GF-D8 (cell line): Measurements from ENCODE around the gene AGBL1.

Experiments used
- DNase-seq: peaks from one replicate; lab custom pipeline; 2025; lab: John Stamatoyannopoulos, UW

AGBL1 gene

DNA sequence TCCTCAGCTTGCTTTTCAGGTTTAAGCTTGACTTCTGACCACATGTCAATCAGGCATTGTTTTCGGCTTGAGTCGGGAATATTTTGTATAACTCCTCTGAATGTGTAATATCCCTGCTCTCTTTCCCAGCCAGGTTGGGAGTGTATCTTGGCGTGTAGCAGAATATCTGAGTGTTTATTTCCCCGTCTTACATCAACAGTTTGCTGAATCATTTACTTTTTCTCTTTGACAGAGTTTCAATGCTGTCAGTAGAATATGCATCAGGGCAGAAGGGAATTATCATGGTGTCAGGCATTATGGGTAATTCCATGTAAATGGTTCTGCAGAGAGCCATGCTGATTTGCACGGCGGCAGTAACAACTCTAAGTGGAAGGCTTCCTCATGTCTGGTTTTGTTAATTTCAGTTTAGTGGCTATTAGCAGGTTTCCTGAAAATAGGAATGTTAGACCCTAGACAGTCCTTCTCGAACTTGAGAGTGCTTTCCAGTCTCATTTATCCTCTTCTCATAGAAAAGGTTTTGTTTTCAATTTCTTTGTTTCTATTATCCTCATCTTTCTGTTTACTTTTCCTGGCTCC lies 566.3 kb downstream of the AGBL1 start:
- DNase-seq: no peak

DNA sequence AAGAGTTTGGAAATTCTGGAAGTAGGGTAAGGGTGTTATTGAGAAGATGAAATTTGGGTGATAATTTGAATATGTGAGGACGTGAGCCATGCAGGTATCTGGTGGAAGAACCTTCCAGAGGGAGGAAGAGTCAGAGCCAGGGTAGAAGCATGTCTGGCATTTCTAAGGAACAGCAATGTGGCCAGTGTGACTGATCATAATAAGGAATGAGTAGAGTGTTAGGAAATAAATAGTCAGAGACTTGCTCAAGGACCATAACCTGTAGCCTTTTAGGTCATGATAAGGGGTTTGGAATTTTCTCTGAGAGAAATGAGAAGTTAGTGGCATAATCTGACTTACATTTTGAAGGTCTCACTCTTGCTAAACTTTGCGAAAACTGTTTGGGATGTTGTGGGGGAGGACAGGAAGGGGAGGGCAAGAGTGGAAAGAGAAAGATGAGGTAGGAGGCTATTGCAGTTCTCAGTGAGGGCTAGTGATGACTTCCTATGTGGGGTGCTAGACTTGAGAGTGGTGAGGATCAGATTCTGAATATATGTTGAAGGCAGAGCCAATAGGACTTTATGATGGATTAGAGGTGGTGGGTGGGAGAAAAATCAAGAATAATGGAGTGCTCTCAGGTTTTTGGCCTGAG lies 568.3 kb downstream of the AGBL1 start:
- no peak for DNase-seq

DNA sequence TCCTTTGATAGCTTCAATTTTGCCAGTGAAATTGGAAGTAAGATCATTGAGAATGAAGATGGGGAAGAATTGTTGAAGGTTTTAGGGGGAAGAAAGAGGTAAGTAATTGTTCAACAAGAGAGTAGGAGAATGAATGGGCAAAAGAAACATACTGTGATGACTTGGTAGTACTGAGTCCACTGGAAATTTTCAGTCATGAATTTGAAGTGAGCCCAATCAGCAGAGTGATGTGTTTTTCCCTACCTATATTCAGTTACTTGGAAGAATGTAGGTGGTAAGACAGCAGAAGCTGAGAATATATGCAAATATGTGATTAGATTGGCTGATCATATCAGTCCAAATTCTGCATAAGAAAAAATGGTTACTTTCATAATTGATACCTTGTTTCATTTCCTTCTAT lies 569.6 kb downstream of the AGBL1 start:
- DNase-seq: no peak

DNA sequence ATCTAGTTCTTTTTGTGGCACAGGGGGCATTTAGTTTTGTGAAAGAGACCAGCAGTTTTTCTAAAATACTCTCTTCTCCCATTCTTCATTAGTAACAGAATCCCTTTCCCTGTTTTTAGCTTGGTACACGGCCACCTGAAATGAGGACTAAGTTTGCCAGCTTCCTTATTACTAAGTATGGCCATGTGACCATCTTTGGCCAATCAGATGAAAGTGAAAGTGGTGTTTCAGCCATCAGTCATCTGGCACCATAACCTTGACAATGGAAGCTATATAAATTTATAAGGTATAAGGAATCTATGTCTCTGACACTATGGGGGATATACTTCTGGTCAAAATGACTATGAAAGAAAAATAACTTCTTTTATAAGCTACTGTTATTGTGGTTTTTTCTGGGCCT lies 570.4 kb downstream of the AGBL1 start:
- DNase-seq: no peak

DNA sequence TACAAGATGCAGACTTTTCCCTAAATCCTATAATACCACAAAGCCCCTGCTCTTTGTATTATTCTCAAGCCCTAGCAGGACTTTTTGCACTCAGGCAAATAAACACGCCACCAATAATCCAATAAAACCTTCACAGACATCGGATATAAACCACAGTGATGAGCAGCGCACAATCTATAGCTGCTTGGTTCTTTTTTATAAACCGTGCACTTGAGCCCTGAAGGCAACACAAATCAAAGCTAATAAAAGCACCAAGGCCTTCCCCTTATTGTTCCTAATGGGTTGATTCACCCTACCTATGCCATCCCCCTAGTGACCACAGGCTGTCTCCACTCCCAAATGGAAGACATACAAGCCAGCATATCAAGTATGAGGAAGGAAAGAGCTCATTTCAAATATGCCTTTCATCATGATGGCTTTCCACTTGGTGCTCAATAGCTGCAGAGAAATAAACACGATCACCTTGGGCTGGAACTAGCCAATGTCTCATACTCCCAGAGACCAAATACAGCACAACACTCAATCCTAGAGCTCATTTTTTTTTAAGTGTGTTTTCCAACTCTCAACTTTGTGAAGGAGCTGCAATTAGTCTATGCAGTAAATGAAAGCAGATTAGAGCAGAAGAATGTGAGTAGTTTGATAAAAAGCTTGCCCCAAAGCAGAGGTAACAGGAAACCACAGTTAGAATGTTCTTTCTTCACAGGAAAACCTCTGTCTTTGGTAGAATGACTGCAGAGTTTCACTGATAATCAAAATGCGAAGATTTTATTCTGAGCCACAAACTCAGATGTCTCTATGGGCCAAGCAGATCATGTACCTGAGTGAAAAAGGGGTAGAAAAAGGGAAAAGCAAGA lies 573.9 kb downstream of the AGBL1 start:
- DNase-seq: no peak

DNA sequence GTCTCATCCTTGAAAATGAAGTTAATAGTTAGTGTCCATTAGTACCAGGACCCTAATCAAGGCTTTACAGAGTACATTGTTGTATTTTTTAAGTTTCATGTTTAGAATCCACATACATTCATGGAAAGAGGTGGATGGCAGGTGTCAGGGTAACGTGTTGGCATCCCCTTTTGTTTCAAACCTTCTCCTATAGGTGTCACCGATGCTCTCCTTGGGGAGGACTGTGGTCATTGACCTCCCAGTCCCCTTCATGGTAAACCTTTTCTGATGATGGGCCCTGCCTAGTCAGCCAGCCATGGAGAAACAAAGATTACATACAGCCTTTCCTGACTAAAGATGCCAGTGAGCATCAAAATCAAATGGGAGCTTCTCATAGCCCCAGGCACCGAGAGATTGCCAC lies 574.8 kb downstream of the AGBL1 start:
- no peak for DNase-seq

DNA sequence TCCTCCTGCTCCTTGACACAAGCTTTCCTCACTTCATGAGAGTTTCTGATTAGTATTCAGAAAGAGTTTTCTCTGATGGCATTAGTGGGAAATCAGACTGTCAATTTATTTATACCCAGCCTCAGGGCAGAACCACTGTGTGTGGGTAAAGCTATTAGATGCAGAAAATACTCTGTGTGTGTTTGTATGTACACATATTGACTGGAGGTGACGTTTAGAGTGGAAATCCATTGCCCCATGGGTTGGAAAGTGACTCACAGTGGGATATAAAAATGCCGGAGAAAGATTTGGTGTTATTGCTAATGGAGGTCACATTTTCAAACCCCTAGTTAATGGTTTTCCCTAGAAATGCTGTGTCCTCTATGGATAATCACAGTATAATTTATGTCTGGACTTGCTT lies 577.6 kb downstream of the AGBL1 start:
- DNase-seq: no peak

DNA sequence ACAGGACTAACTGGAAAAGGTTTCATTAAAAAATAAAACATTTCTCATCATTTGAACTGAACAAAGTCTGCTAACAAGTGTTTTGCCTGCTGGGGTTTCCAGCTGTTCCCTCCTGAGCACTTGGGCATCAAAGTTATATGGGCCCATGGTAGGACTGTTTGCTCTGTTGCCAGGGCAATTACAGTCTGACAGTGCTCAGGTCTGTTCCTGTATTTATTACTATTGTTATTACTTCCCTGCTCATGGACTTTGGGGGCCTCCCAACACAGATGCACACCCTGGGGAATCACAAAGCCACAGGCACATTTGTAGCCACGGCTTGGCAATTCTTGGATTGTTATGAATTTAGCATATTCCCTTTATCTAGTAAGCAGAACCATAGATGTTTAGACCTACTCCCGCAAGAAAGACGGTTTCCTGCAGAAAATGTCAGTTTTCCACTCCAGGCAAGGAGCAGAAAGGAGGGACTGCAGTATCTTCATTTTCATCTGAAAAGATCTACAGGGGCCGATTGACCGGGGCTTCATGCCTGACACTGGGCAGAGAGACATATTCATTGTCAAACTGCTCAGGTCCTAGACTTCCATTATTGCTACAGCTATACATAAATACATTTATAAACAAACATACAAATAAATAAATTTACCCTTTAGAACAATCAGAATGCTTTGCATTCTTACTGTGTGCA lies 580.2 kb downstream of the AGBL1 start:
- DNase-seq: no peak

DNA sequence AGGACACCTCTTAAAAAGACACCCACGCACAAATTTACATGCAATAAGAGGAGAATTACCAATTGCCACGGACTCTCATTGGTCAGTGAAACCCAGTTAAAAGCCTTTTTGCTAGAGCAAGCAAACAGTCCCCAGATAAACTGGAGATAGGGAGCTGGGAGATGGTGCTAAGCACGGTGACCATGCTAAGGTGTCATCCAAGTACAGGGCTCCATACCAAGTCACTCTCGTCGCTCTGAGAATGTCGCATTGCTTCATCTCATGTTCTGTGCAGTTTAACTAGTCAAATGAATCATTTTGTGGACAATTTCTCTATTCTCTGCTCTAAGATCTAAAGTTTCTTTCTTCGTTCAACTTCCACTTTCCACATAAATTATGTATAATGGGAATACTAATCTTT lies 581.9 kb downstream of the AGBL1 start:
- no peak for DNase-seq

DNA sequence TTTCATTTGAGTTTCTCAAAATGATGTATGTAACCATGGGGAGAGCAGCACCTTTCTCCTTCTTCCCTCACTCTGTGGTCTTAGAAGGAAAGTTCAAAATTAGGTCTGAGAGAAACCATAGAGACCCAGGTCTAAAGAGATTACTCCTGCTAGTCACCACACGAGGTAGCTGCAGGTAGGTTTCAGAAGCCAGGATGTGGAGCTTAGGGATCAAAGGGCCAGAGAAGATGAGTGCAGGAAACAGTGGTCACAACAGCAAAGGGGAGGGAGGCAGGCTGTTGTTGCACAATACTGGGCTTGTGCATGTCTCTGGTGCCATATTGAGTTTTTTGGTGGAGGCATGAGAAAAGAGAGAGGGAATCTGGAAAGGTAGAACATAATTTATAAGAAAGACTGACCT lies 583.6 kb downstream of the AGBL1 start:
- no peak for DNase-seq

DNA sequence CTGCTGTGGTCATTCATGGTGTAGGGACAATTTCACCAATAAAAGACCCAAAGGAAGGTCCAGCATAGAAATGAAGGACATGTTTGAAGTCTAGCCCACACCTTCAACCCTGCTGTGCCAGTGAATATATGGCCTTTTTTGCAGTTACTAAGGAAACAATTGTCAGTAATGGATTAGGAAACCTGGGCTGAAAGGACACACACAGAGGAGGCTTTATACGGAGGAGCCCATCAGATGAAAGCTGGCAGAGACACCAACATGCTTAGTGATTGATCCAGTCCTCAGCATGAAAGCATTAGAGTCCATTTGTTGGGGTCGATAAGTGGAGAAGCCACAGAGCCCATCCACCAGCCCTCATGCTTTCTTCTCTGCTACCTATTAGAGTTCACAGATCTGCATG lies 584.3 kb downstream of the AGBL1 start:
- no peak for DNase-seq

DNA sequence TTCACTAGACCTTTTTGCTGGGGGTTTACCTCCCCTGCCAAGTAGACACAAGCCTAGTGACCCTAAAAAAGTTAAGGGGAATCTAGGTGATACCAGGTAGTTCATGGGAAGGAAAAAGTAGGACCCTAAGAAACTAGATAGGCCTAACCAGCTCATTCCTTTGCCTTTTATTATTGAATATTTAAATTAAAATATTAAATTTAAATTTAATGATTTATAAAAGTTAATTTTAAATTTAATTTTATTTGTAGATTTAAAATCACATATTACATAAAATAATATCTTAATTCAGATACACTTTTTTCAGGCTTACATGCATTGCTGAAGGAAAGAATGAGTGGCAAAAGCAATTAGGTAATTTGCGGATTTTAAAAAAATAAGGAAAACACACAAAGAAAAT lies 584.9 kb downstream of the AGBL1 start:
- no peak for DNase-seq

DNA sequence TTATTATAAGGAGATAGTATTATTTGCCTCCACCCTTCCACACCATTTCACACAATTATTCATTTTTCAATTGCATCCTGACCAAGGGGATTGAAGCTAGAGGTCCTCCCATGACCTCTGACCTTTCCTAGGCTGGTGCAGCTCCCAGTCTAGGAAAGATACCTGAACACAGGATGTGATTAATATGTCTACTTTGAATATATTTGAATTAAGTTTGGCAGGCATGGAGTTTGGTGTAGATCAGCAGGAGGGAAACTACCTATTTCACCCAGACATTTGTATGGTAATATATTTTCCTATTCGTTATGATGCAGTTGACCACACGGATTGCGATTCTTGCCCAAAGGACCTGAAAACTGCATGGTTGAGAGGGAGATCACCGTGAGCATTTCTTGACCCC lies 596.3 kb downstream of the AGBL1 start:
- no peak for DNase-seq

DNA sequence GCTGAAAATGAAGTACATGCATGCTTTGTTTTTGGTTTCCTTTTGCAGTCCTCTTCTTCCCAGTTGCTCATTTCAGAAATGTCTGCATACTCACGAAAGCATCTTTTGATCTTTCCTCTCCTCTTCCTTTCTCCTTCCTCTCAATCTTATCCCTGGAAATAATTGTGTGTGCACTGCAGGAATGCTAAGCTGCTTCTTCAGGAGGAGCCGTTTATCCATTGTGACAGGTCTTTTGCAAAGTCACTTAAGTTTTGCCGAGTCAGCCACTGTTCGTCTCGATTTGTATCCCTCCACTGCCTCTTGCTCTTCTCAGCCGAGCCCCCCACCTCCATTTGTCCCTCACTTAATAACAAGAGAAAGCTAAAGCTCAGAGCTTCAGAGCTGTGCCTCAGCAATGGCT lies 597.6 kb downstream of the AGBL1 start:
- no peak for DNase-seq

DNA sequence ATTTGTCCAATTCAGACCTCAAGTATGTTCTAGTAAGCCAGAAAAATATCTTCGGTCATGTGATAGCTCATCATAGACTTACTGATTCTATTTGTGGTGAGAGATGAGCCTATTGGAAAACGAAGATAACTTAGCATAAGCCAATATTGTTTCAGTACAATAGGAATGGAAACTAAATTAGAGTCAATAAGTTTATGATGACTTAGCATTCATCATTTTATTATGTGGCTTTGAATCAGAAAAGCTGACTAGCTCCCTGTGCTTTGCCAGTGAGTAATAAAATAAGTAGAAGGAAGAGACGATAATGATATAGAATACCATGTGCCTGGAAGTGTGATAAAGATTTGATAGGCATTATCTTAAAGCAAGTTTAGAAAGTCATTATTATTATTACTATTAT lies 605.6 kb downstream of the AGBL1 start:
- no peak for DNase-seq

DNA sequence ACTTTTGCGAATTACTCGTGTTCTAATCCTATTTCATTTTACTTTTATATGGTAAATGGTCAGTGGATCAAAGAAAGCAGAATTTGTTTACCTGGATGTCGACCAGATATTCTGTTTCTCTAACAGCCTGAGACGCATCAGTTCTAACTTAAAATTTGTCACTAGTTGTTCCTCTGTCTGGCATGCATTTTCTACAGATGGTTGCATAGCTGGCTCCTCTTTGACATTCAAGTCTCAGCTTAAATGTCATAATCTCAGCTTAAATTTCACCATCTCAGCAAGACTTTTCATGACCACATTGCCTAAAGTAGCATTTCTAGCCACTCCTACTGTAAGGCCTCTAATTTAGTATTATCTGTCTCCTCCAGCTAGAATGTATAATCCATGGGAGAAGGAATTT lies 609.3 kb downstream of the AGBL1 start:
- DNase-seq: no peak

DNA sequence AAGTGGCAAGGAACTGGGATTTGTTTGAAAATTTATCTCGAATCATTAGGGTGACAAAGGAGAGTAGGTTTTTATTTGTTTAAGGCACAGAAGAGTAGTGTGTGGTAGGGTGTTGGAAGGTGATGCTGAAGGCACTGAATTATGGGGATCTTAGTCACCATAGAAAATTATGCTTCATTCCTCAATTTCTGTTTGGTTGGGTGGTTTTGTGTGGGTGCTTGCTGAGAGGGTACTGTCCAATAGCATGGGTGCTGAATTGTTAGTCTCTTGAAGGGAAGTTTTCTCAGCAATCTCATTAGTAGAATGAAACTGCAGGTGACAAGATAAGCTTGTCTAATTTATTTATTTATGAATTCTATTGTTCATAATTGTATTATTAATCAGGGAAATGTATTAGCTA lies 610.9 kb downstream of the AGBL1 start:
- no peak for DNase-seq

DNA sequence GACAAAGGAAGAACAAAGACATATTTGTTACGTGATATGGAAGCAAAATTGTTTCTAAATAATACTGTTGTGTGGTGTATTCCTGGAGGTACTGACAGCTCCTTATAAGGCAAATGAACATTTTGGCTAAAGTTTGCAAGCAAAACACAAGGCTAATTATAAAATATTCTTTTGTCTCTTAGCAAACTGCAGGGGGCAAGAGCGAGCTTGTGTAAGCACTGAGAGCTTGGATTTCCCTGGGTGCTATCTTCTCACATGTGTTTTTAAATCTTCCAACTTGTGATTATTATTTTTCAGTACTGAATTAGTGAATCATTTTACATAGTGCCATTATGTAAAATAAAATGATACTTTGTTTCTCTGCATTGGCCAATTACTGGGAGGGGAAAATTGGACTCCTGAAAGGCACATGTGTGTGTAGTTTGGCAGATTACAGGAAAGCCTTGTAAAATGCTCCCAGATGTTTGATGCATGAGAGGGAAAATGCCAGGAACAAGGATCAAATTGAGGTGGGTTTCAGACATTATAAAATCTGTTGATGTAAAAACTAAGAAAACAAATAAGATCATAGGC lies 611.5 kb downstream of the AGBL1 start:
- DNase-seq: no peak

DNA sequence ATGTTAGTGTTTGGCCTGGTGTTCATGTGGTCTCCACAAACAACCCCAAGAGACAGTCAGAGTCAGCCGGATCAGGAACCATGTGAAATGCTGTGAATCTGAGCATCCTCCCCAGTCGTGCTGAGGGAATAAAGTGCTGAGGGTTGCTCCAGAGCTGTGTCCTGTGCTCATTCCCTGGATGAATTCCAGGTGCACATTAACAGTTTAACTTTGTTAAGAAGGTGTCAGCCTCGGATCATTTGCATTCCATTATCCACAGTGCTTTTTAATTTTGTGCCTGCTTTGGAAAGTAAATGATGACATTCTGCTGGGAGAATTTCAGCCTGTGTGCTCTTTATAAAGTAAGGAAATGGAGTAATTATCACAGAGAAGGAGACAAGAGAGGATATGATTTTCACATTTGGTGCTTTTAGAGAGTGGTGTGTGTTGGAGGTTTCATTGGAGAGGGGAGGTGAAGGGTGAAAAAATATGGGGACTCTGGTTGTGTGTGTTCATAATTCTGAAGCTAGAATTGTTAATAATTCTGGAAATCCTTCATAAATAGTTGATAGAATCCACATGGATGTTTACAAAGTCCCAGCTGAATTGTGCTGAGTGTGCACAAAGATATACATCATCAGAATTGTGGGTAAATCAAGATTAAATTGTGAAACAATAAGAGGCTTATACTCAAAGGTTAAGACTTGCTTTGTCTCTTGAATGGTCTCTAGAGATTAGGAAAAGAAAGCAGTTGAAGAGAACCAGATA lies 621.4 kb downstream of the AGBL1 start:
- DNase-seq: no peak

DNA sequence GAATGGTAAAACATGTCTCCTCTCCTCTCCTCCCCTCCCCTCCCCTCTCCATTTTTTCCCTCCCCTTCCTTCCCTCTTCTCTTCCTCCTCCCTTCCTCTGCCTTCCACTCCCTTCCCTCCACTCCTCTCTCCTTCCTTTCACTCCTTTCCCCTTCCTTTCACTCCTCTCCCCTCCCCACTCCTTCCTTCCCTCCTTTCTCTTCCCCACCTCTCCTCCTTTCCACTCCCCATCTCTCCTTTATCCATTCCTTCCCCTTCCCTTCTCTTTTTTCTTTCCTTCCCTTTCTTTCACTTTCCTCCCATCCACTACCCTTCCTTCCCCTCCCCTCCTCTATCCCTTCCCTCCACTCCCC lies 621.9 kb downstream of the AGBL1 start:
- no peak for DNase-seq

DNA sequence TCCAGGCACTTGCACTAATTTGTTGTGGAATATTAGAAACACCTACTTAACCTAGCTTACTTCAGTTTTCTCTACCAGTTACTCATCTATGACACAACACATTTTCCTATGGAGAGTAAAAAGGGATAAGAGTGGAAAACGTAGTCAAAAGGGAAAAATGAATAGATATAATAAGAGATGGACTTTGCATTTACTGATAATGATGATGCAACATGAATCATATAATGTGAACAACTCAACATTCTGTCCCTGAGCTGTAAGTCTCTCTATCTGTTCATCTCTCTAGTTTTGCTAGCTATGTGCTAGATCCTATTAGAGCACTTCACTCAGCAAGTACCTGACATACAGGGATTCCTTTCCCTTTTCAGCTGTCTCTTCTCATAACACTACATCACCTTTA lies 627.1 kb downstream of the AGBL1 start:
- no peak for DNase-seq

DNA sequence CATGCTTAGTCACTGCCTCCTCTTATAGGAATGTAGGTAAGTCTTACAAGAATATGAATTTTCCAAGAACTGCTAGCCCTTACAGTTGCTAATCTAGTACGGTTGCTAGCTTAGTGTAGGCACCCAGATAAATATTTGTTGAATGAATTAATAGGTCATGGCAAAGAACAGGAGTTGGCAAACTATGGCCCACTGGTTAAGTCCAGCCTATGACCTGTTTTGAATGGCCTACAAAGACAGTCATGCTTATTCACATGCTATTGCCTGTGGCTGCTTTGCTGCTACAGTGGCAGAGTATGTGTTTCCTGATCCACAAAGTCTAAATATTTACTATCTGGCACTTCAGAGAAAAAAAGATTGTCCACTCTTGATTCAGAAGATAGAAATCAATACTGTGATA lies 631.8 kb downstream of the AGBL1 start:
- no peak for DNase-seq
